ENCODE results near the gene SEMA3F.

DNA sequence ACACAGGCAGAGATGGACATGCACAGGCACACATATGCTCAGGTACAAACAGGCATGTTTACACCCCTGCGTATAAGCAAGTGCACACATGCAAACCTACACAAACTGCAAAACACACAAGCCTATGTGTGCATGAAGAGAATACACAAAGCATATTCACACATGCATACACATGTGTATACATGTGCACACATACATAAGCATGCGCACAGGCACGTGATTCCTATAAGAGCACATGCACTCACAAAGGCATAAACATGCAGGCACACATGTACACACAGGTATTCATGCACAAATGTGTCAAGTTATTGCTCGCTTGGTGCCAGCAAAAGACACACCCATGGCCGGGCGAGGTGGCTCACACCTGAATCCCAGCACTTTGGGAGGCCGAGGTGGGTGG is 34.9 kb downstream of the SEMA3F start:
- no peak for TF ChIP-seq CTCF (IDR thresholded peaks at IDR 0.05)
- TF ChIP-seq ZFX (IDR thresholded peaks at IDR 0.05; ENCODE audit: borderline replicate concordance): no peak
